Smooth muscle cell (in vitro differentiated cells): ENCODE data around the gene ITSN1. TPM values are rescaled to one million over a fixed set of nuclear protein-coding genes. Genes with fewer than 3 reads are reported as not detected.

Experiments used
- DNase-seq: peaks from one replicate; lab custom pipeline; 2025; ENCODE audit not compliant: unreplicated experiment; lab: John Stamatoyannopoulos, UW
- H2AFZ ChIP-seq: fragments of 200-600 bp; sonication (generic); 2 replicates; pipeline ENCODE4 v1.6.0; 2016; ENCODE audit warnings: antibody characterized with exemption, low read depth, mild to moderate bottlenecking
- H3F3A ChIP-seq: fragments of 200-600 bp; sonication (generic); 2 replicates; pipeline ENCODE4 v1.6.0; 2017; ENCODE audit warnings: antibody characterized with exemption, low read depth
- H3K27ac ChIP-seq: fragments of 200-600 bp; sonication (generic); 2 replicates; pipeline ENCODE4 v1.5.1; 2016; ENCODE audit warnings: low read depth, mild to moderate bottlenecking
- H3K27me3 ChIP-seq: fragments of 200-600 bp; sonication (generic); 2 replicates; pipeline ENCODE4 v1.6.1; 2016; ENCODE audit warnings: low read depth, mild to moderate bottlenecking
- H3K36me3 ChIP-seq: fragments of 200-600 bp; sonication (generic); 2 replicates; pipeline ENCODE4 v1.5.1; 2016; ENCODE audit warnings: low read depth
- H3K4me1 ChIP-seq: fragments of 200-600 bp; sonication (generic); 2 replicates; pipeline ENCODE4 v1.5.1; 2016; ENCODE audit warnings: low read depth
- H3K4me2 ChIP-seq: fragments of 200-600 bp; sonication (generic); 2 replicates; pipeline ENCODE4 v1.6.0; 2016; ENCODE audit warnings: mild to moderate bottlenecking
- H3K4me3 ChIP-seq: fragments of 200-600 bp; sonication (generic); 2 replicates; pipeline ENCODE4 v1.5.1; 2016; ENCODE audit warnings: mild to moderate bottlenecking
- H3K79me2 ChIP-seq: fragments of 200-600 bp; sonication (generic); 2 replicates; pipeline ENCODE4 v1.6.0; 2016; ENCODE audit warnings: low read depth, mild to moderate bottlenecking
- H3K9ac ChIP-seq: fragments of 200-600 bp; sonication (generic); 2 replicates; pipeline ENCODE4 v1.6.0; 2016; ENCODE audit warnings: low read depth
- H3K9me3 ChIP-seq: fragments of 200-600 bp; sonication (generic); replicated peaks from 2 replicates; pipeline ENCODE4 v1.5.1; 2016; ENCODE audit warnings: low read depth
- H4K20me1 ChIP-seq: fragments of 200-600 bp; sonication (generic); 2 replicates; pipeline ENCODE4 v1.6.0; 2016; ENCODE audit warnings: low read depth
- CTCF ChIP-seq: fragments of 200-600 bp; sonication (generic); IDR thresholded peaks from 2 replicates; pipeline ENCODE4 v1.5.1; 2017; ENCODE audit warnings: borderline replicate concordance, mild to moderate bottlenecking, antibody characterized with exemption; ENCODE audit not compliant: insufficient read depth, poor library complexity, severe bottlenecking
- WGBS: methylation state at CpG from one replicate; pipeline ENCODE4 v1.1.7; 2016; ENCODE audit warnings: low lambda C conversion rate; 5-methylcytosine and 5-hydroxymethylcytosine counted together
- polyA plus RNA-seq: library from polyadenylated mRNA; unstranded; fragments of >200 nt; fragmentation: Nextera tagmentation; extraction: Ambion mirVana; gene quantifications from 2 replicates; pipeline ENCODE4 v1.2.1, GENCODE V29; 2016
- total RNA-seq: library from RNA; depleted of rRNA; stranded (reverse); fragments of >200 nt; gene quantifications from 2 replicates; pipeline ENCODE4 v1.2.3, GENCODE V29; 2014

Gene ITSN1
- total and polyA plus RNA-seq, 2 experiments from 2014 or later, result 36.4 to 76.5 TPM

GRCh38 chr21:33846141-33846540 lies 203.8 kb downstream of the ITSN1 start:
- Histone ChIP-seq H3F3A (peaks cover 8% of the 10 kb centered on the region), H3K4me3 (no peak overlapping the region), H4K20me1 (peaks cover 6% of the 10 kb centered on the region), H3K4me2 (no peak overlapping the region), H3K4me1 (peaks cover 22% of the 10 kb centered on the region), H3K79me2 (no peaks in the 10 kb centered on the region), H3K9me3 (no peaks in the 10 kb centered on the region), H3K9ac (no peak overlapping the region), H3K27ac (no peak overlapping the region), H2AFZ (no peak overlapping the region), H3K27me3 (no peaks in the 10 kb centered on the region), H3K36me3 (no peaks in the 10 kb centered on the region)
- WGBS, result 76% methylated on average over 3 of the region's 3 CpGs
- TF ChIP-seq CTCF, result no peak
- DNase-seq, result no peak

- no peak overlapping the region for H2AFZ ChIP-seq
- no peak overlapping the region for H3K9ac ChIP-seq
- 97% methylated on average over 19 of the region's 19 CpGs for WGBS
- H3K79me2 ChIP-seq, result no peaks in the 10 kb centered on the region
- H3K36me3 ChIP-seq, result no peaks in the 10 kb centered on the region
- H3F3A ChIP-seq, result peaks cover 8% of the 10 kb centered on the region
- no peak for DNase-seq
- H3K4me1 ChIP-seq, result peaks cover 22% of the 10 kb centered on the region
- no peak overlapping the region for H3K4me2 ChIP-seq
- H3K27me3 ChIP-seq, result no peaks in the 10 kb centered on the region
- H3K27ac ChIP-seq, result no peak overlapping the region
- TF ChIP-seq CTCF, result no peak
- H4K20me1 ChIP-seq, result peaks cover 6% of the 10 kb centered on the region
- no peak overlapping the region for H3K4me3 ChIP-seq
- no peaks in the 10 kb centered on the region for H3K9me3 ChIP-seq
Observed at GRCh38 chr21:33847588-33848248, 205.4 kb downstream of the ITSN1 start.

- H3K79me2 ChIP-seq, result no peaks in the 10 kb centered on the region
- peaks cover 19% of the 10 kb centered on the region for H3K4me1 ChIP-seq
- no peak overlapping the region for H2AFZ ChIP-seq
- 83% methylated on average over 17 of the region's 17 CpGs for WGBS
- H3K4me3 ChIP-seq, result no peak overlapping the region
- no peak for DNase-seq
- no peak overlapping the region for H3K27ac ChIP-seq
- no peak overlapping the region for H3K9ac ChIP-seq
- H3K27me3 ChIP-seq, result no peaks in the 10 kb centered on the region
- no peak overlapping the region for H3K4me2 ChIP-seq
- no peaks in the 10 kb centered on the region for H3K9me3 ChIP-seq
- H3F3A ChIP-seq, result peaks cover 3% of the 10 kb centered on the region
- peaks cover 6% of the 10 kb centered on the region for H4K20me1 ChIP-seq
- no peaks in the 10 kb centered on the region for H3K36me3 ChIP-seq
- TF ChIP-seq CTCF, result no peak
Observed at GRCh38 chr21:33848249-33848953, 206.1 kb downstream of the ITSN1 start.
